H4 (cell line): ENCODE measurements around the gene TCAIM. TPM values are rescaled to one million over a fixed set of nuclear protein-coding genes. Genes with fewer than 3 reads are reported as not detected.
A peak's percentile ranks its signal among the peaks of the same experiment; 100 is the strongest.
"Not testable (repeated sequence)": the region's sequence is repeated elsewhere in the genome, so short reads cannot be mapped to it uniquely, and the experiment has no call there.

Experiments used
- DNase-seq: peaks from one replicate; pipeline ENCODE4 v3.0.0-alpha.2; 2015; ENCODE audit warnings: low spot score
- total RNA-seq: library from RNA; depleted of rRNA; stranded (reverse); fragments of >200 nt; shearing (Covaris generic); gene quantifications from 2 replicates; pipeline ENCODE4 v1.2.3, GENCODE V29; 2014

TCAIM gene
- total RNA-seq, 1 experiment from 2014 or later: 21.9 TPM

- no peak for DNase-seq
These were observed 4.9 kb downstream of the TCAIM start for GRCh38 chr3:44343421-44343820.

GRCh38 chr3:44346590-44346989 lies 8.0 kb downstream of the TCAIM start:
- not testable (repeated sequence) for DNase-seq

GRCh38 chr3:44348993-44349392 lies 10.4 kb downstream of the TCAIM start:
- DNase-seq: no peak

GRCh38 chr3:44353355-44353924 lies 14.9 kb downstream of the TCAIM start:
- DNase-seq: no peak

GRCh38 chr3:44355362-44356033 lies 16.9 kb downstream of the TCAIM start:
- peak; percentile 48 for DNase-seq

GRCh38 chr3:44359146-44359751 lies 20.7 kb downstream of the TCAIM start:
- no peak for DNase-seq

GRCh38 chr3:44363591-44363990 lies 25.0 kb downstream of the TCAIM start:
- no peak for DNase-seq

GRCh38 chr3:44365952-44366351 lies 27.4 kb downstream of the TCAIM start:
- DNase-seq: no peak

GRCh38 chr3:44375450-44375849 lies 36.9 kb downstream of the TCAIM start:
- DNase-seq: no peak

GRCh38 chr3:44387404-44387803 lies 48.8 kb downstream of the TCAIM start:
- no peak for DNase-seq

GRCh38 chr3:44392489-44392888 lies 53.9 kb downstream of the TCAIM start:
- DNase-seq: no peak

- DNase-seq: no peak
These were observed 57.1 kb downstream of the TCAIM start for GRCh38 chr3:44395714-44396113.

- no peak for DNase-seq
These were observed 57.9 kb downstream of the TCAIM start for GRCh38 chr3:44396200-44397171.

GRCh38 chr3:44398271-44398670 lies 59.7 kb downstream of the TCAIM start:
- not testable (repeated sequence) for DNase-seq

- no peak for DNase-seq
These were observed 60.3 kb downstream of the TCAIM start for GRCh38 chr3:44398853-44399252.

GRCh38 chr3:44400771-44401170 lies 62.2 kb downstream of the TCAIM start:
- no peak for DNase-seq

GRCh38 chr3:44402548-44402947 lies 64.0 kb downstream of the TCAIM start:
- DNase-seq: no peak

- no peak for DNase-seq
These were observed 71.3 kb downstream of the TCAIM start for GRCh38 chr3:44409640-44410410.

GRCh38 chr3:44411031-44411645 lies 72.6 kb downstream of the TCAIM start:
- DNase-seq: no peak

GRCh38 chr3:44412365-44412764 lies 73.8 kb downstream of the TCAIM start:
- no peak for DNase-seq

GRCh38 chr3:44414517-44415090 lies 76.0 kb downstream of the TCAIM start:
- no peak for DNase-seq
